Adrenal gland (tissue), 12 donors: ENCODE results near the gene PSENEN. TPM values are rescaled to one million over a fixed set of nuclear protein-coding genes. Genes with fewer than 3 reads are reported as not detected.

ENCODE experiments used
- DNase-seq, 7 donors: peaks; one replicate each; pipeline ENCODE4 v3.0.0-alpha.2; 2019 to 2020
- H3K27ac ChIP-seq, 5 donors: fragments of 200-600 bp; sonication (generic) in 4 of 5; 1 replicate in 3 of 5; 2 replicates in 2 of 5; pipeline versions ENCODE4 v1.5.1 to v1.8.0; 2016 to 2020; ENCODE audit warnings: mild to moderate bottlenecking in 1 of 5
- H3K27me3 ChIP-seq: fragments of 200-600 bp; 2 replicates; pipeline ENCODE4 v1.8.0; 2021
- H3K36me3 ChIP-seq, 2 donors: fragments of 200-600 bp; replicated peaks in 1 of 2; 1 replicate in 1 of 2; 2 replicates in 1 of 2; pipeline versions ENCODE4 v1.5.1 to v1.8.0; 2018 to 2022
- H3K4me1 ChIP-seq, 2 donors: fragments of 200-600 bp; replicated peaks in 1 of 2; 1 replicate in 1 of 2; 2 replicates in 1 of 2; pipeline versions ENCODE4 v1.5.1 to v1.8.0; 2018 to 2021
- H3K4me3 ChIP-seq, 4 donors: fragments of 200-600 bp; sonication (generic) in 3 of 4; one replicate each; pipeline ENCODE4 v1.5.1; 2016 to 2018
- H3K9me3 ChIP-seq, 3 donors: fragments of 200-600 bp; sonication (generic) in 1 of 3; replicated peaks in 1 of 3; 1 replicate in 2 of 3; 2 replicates in 1 of 3; pipeline versions ENCODE4 v1.5.1 to v1.8.0; 2016 to 2021
- CTCF ChIP-seq, 6 experiments: fragments of 450-650 bp in 4 of 6; fragments of 200-600 bp in 2 of 6; sonication (generic) in 1 of 6; IDR thresholded peaks; 1 replicate in 5 of 6; 2 replicates in 1 of 6; pipeline versions ENCODE4 v1.5.1 to v1.8.0; 2016 to 2021; ENCODE audit warnings: antibody characterized with exemption in 6 of 6, mild to moderate bottlenecking in 2 of 6, moderate library complexity in 1 of 6
- POLR2A ChIP-seq, 2 donors: fragments of 450-650 bp; IDR thresholded peaks; one replicate each; pipeline ENCODE4 v1.6.1; 2017; ENCODE audit warnings: antibody characterized with exemption in 2 of 2, mild to moderate bottlenecking in 2 of 2, moderate library complexity in 1 of 2
- WGBS, 4 donors: extraction: QIAGEN DNeasy Blood & Tissue Kit in 2 of 4; methylation state at CpG; one replicate each; pipeline versions ENCODE4 v1.1.5 to v1.1.7; 2013 to 2017; 5-methylcytosine and 5-hydroxymethylcytosine counted together
- intact Hi-C, 2 donors: fragments of 100-400 bp; cut with DNase I; formaldehyde crosslinking; loops; one replicate each; pipeline versions ENCODE4 v1.14.1 to v1.15.0; 2022 to 2023
- polyA plus RNA-seq, 3 donors: library from polyadenylated mRNA; stranded (reverse); fragments of 200-250 nt in 2 of 3; fragments of 350-450 nt in 1 of 3; fragmentation: Illumina TruSeq in 1 of 3; extraction: RNeasy Lipid Tissue Mini Kit (QIAGEN cat#74804) in 1 of 3; gene quantifications; one replicate each; pipeline ENCODE4 v1.2.3, GENCODE V29; 2013 to 2014
- total RNA-seq, 9 donors: library from RNA; depleted of rRNA in 4 of 9; stranded (reverse); fragments of >200 nt in 4 of 9; fragments of 120-200 nt in 1 of 9; fragmentation: NEBNext Ultra II Directional in 1 of 9; extraction: Animal tissue kit (Norgen Biotek cat#: 25700) in 1 of 9; gene quantifications; one replicate each; pipeline versions ENCODE4 v1.1.0 to v1.2.4, GENCODE V29; 2013 to 2023
- donor health status: healthy with polysubstance abuse.
- donor health status: Bipolar disorder and iron deficiency.
- donor health status: DM: yes; HTN: yes; CAD: no.
- donor health status: DM: no; HTN: no; CAD: no.
- donor health status: DM: no; HTN: no; CAD: no.
- donor health status: DM: yes; HTN: yes; CAD: no.

PSENEN gene
- total and polyA plus RNA-seq, 12 donors = 29.5 to 230 (median 77.3) TPM

- peaks cover 0 to 5% of the 10 kb centered on the region in 2 donors for H3K4me1 ChIP-seq
- 37 to 54% (median 43%) methylated on average over 14 to 16 of the region's 16 CpGs for WGBS, 4 donors
- no peaks in the 10 kb centered on the region for H3K36me3 ChIP-seq
- H3K9me3 ChIP-seq = no peaks in the 10 kb centered on the region
- intact Hi-C loops = no loop called here
- TF ChIP-seq POLR2A (IDR thresholded peaks at IDR 0.05) = no peak
- TF ChIP-seq CTCF (IDR thresholded peaks at IDR 0.05) = no peak
- H3K27ac ChIP-seq = no peak overlapping the region
- H3K4me3 ChIP-seq = peak overlapping the region in 1 of 4 donors; percentile 99
- no peak for DNase-seq
- H3K27me3 ChIP-seq = no peaks in the 10 kb centered on the region
These were observed 29.0 kb downstream of the PSENEN start for GRCh38 chr19:35774274-35775045.

- Histone ChIP-seq H3K4me1 (peaks cover 0 to 5% of the 10 kb centered on the region in 2 donors), H3K36me3 (peaks cover 0 to 1% of the 10 kb centered on the region in 2 donors), H3K4me3 (peak overlapping the region in 1 of 4 donors; percentile 99), H3K27ac (no peak overlapping the region), H3K9me3 (no peaks in the 10 kb centered on the region), H3K27me3 (no peaks in the 10 kb centered on the region)
- TF ChIP-seq CTCF (IDR thresholded peaks at IDR 0.05) = no peak
- TF ChIP-seq POLR2A (IDR thresholded peaks at IDR 0.05) = no peak
- intact Hi-C loops = no loop called here
- WGBS, 4 donors = 13 to 25% (median 20%) methylated on average over 9 of the region's 9 CpGs
- no peak for DNase-seq
These were observed 29.5 kb downstream of the PSENEN start for GRCh38 chr19:35775046-35775297.

- Histone ChIP-seq H3K27me3 (no peaks in the 10 kb centered on the region), H3K9me3 (no peaks in the 10 kb centered on the region), H3K4me3 (peak within 1 kb of the TSS in 2 of 4 donors; percentile 87 to 99), H3K4me1 (peaks cover 0 to 5% of the 10 kb centered on the region in 2 donors), H3K27ac (peak within 1 kb of the TSS in 1 of 5 donors; percentile 58), H3K36me3 (peaks cover 0 to 6% of the 10 kb centered on the region in 2 donors)
- peak; percentile 98 to 100 (median 99) for DNase-seq
- WGBS, 4 donors = 0 to 1% (median 0%) methylated on average over 9 to 81 of the region's 82 CpGs
- no peak for TF ChIP-seq POLR2A (IDR thresholded peaks at IDR 0.05)
- no peak for TF ChIP-seq CTCF (IDR thresholded peaks at IDR 0.05)
- intact Hi-C loops = no loop called here
These were observed 30.0 kb downstream of the PSENEN start, which contains the start of gene ARHGAP33 for GRCh38 chr19:35775298-35776101. ARHGAP33 (plus strand) TSS chr19:35775564; CDS start chr19:35775659, 95 bp downstream.

GRCh38 chr19:35776102-35776788 is 30.8 kb downstream of the PSENEN start:
- intact Hi-C loops = no loop called here
- TF ChIP-seq POLR2A (IDR thresholded peaks at IDR 0.05) (no peak), CTCF (IDR thresholded peaks at IDR 0.05) (no peak)
- 60 to 73% (median 64%) methylated on average over 11 to 13 of the region's 13 CpGs for WGBS, 4 donors
- no peak for DNase-seq
- Histone ChIP-seq H3K36me3 (peaks cover 0 to 6% of the 10 kb centered on the region in 2 donors), H3K27me3 (no peaks in the 10 kb centered on the region), H3K4me3 (peak overlapping the region in 2 of 4 donors; percentile 87 to 99), H3K4me1 (peaks cover 0 to 5% of the 10 kb centered on the region in 2 donors), H3K27ac (no peak overlapping the region), H3K9me3 (no peaks in the 10 kb centered on the region)
